Sigmoid colon (tissue), 4 donors: ENCODE data around the gene ASIC3.

ENCODE experiments used
- EP300 ChIP-seq, 4 donors: sonication (generic); formaldehyde crosslinking; IDR thresholded peaks; one replicate each; pipeline ENCODE4 v1.6.1; 2017; ENCODE audit warnings: antibody characterized with exemption in 4 of 4
- POLR2A ChIP-seq, 2 donors: fragments of 450-650 bp; IDR thresholded peaks; one replicate each; pipeline ENCODE4 v1.6.1; 2016; ENCODE audit warnings: antibody characterized with exemption in 2 of 2, mild to moderate bottlenecking in 2 of 2, moderate library complexity in 2 of 2
- TF ChIP-seq, protein P1 (sequence below), 4 experiments: fragments of 450-650 bp in 3 of 4; fragments of 200-600 bp in 1 of 4; IDR thresholded peaks; one replicate each; pipeline ENCODE4 v1.5.1; 2016 to 2019; ENCODE audit warnings: antibody characterized with exemption in 4 of 4, mild to moderate bottlenecking in 3 of 4, moderate library complexity in 2 of 4

DNA sequence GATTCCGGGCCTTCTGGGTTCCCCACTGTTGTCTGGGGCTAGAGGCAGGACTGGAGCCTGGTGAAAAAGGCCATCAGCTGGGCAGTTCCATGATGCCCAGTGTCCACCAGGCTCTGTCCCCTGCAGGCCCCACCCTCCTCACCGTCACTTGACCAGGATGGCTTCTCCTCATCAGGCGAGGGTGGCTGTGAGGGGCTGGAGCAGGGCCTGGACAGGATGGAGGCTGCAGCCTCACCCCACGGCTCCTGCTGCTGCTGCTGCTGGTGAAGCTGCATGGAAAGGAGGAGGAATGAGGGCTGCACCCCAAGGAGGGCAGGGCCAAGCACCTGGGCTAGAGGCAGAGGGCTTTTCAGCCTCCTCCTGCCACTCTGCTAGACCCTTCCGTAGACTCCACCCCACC, 32.4 kb upstream of the ASIC3 start:
- TF ChIP-seq, protein P1, sequence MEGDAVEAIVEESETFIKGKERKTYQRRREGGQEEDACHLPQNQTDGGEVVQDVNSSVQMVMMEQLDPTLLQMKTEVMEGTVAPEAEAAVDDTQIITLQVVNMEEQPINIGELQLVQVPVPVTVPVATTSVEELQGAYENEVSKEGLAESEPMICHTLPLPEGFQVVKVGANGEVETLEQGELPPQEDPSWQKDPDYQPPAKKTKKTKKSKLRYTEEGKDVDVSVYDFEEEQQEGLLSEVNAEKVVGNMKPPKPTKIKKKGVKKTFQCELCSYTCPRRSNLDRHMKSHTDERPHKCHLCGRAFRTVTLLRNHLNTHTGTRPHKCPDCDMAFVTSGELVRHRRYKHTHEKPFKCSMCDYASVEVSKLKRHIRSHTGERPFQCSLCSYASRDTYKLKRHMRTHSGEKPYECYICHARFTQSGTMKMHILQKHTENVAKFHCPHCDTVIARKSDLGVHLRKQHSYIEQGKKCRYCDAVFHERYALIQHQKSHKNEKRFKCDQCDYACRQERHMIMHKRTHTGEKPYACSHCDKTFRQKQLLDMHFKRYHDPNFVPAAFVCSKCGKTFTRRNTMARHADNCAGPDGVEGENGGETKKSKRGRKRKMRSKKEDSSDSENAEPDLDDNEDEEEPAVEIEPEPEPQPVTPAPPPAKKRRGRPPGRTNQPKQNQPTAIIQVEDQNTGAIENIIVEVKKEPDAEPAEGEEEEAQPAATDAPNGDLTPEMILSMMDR (IDR thresholded peaks at IDR 0.05) = no peak
- TF ChIP-seq POLR2A (IDR thresholded peaks at IDR 0.05) (no peak), EP300 (IDR thresholded peaks at IDR 0.05) (no peak)
